Muscle layer of duodenum (tissue), 2 donors: ENCODE data around the gene CALML5.

Source experiments
- H3K27ac ChIP-seq: one replicate; pipeline ENCODE4 v1.7.0; 2013; ENCODE audit warnings: mild to moderate bottlenecking, low read length
- H3K27me3 ChIP-seq: one replicate; pipeline ENCODE4 v1.7.0; 2013; ENCODE audit warnings: low read depth, mild to moderate bottlenecking, control low read depth, low read length
- H3K36me3 ChIP-seq, 2 donors: one replicate each; pipeline ENCODE4 v1.7.0; 2013; ENCODE audit warnings: low read length in 2 of 2, control low read depth in 1 of 2, mild to moderate bottlenecking in 1 of 2; ENCODE audit not compliant: insufficient read depth in 2 of 2, control insufficient read depth in 1 of 2
- H3K4me1 ChIP-seq, 2 donors: one replicate each; pipeline ENCODE4 v1.7.0; 2013; ENCODE audit warnings: low read length in 2 of 2, mild to moderate bottlenecking in 2 of 2, control low read depth in 1 of 2, moderate library complexity in 1 of 2; ENCODE audit not compliant: insufficient read depth in 2 of 2, control insufficient read depth in 1 of 2
- H3K4me3 ChIP-seq, 2 donors: one replicate each; pipeline ENCODE4 v1.7.0; 2013; ENCODE audit warnings: low read length in 2 of 2, low read depth in 1 of 2, mild to moderate bottlenecking in 1 of 2
- H3K9me3 ChIP-seq, 2 donors: one replicate each; pipeline ENCODE4 v1.7.0; 2013; ENCODE audit warnings: low read length in 2 of 2, control low read depth in 1 of 2, mild to moderate bottlenecking in 1 of 2; ENCODE audit not compliant: control insufficient read depth in 1 of 2
- donor health status: healthy.

CALML5 gene

GRCh38 chr10:5524641-5525560 is 25.5 kb upstream of the CALML5 start, which contains the start of gene CALML3:
CALML3 (plus strand) TSS chr10:5524961; CDS start chr10:5525086, 125 bp downstream.
- Histone ChIP-seq H3K4me1 (peaks cover 0 to 6% of the 10 kb centered on the region in 2 donors), H3K27ac (no peak within 1 kb of the TSS), H3K36me3 (no peaks in the 10 kb centered on the region), H3K4me3 (no peak within 1 kb of the TSS), H3K9me3 (no peaks in the 10 kb centered on the region), H3K27me3 (no peaks in the 10 kb centered on the region)

- H3K9me3 ChIP-seq, result no peaks in the 10 kb centered on the region
- no peak overlapping the region for H3K27ac ChIP-seq
- H3K36me3 ChIP-seq, result no peaks in the 10 kb centered on the region
- H3K4me3 ChIP-seq, result no peak overlapping the region
- peaks cover 0 to under 1% of the 10 kb centered on the region in 2 donors for H3K4me1 ChIP-seq
- no peaks in the 10 kb centered on the region for H3K27me3 ChIP-seq
Measured at GRCh38 chr10:5523796-5524574, 24.6 kb upstream of the CALML5 start.

GRCh38 chr10:5522913-5523560 is 23.7 kb upstream of the CALML5 start:
- H3K9me3 ChIP-seq, result no peaks in the 10 kb centered on the region
- no peaks in the 10 kb centered on the region for H3K36me3 ChIP-seq
- no peak overlapping the region for H3K4me3 ChIP-seq
- no peaks in the 10 kb centered on the region for H3K27me3 ChIP-seq
- no peak overlapping the region for H3K27ac ChIP-seq
- H3K4me1 ChIP-seq, result no peaks in the 10 kb centered on the region

- Histone ChIP-seq H3K4me1 (no peaks in the 10 kb centered on the region), H3K27me3 (no peaks in the 10 kb centered on the region)
Measured at GRCh38 chr10:5519054-5519453, 19.7 kb upstream of the CALML5 start.

GRCh38 chr10:5518143-5518542 is 18.8 kb upstream of the CALML5 start:
- H3K4me1 ChIP-seq, result no peaks in the 10 kb centered on the region
- no peaks in the 10 kb centered on the region for H3K27me3 ChIP-seq
- no peak overlapping the region for H3K27ac ChIP-seq
- H3K36me3 ChIP-seq, result no peaks in the 10 kb centered on the region
- no peaks in the 10 kb centered on the region for H3K9me3 ChIP-seq
- no peak overlapping the region for H3K4me3 ChIP-seq

More at GRCh38 chr10:5519054-5519453, 19.7 kb upstream of the CALML5 start:
- no peak overlapping the region for H3K27ac ChIP-seq
- H3K36me3 ChIP-seq, result no peaks in the 10 kb centered on the region
- no peaks in the 10 kb centered on the region for H3K9me3 ChIP-seq
- no peak overlapping the region for H3K4me3 ChIP-seq

GRCh38 chr10:5517546-5517945 is 18.2 kb upstream of the CALML5 start:
- no peaks in the 10 kb centered on the region for H3K9me3 ChIP-seq
- H3K27ac ChIP-seq, result no peak overlapping the region
- H3K36me3 ChIP-seq, result no peaks in the 10 kb centered on the region
- H3K4me1 ChIP-seq, result no peaks in the 10 kb centered on the region
- no peak overlapping the region for H3K4me3 ChIP-seq
- no peaks in the 10 kb centered on the region for H3K27me3 ChIP-seq

- H3K27ac ChIP-seq, result no peak overlapping the region
- H3K4me1 ChIP-seq, result no peaks in the 10 kb centered on the region
- no peaks in the 10 kb centered on the region for H3K9me3 ChIP-seq
- H3K36me3 ChIP-seq, result no peaks in the 10 kb centered on the region
- H3K27me3 ChIP-seq, result no peaks in the 10 kb centered on the region
- no peak overlapping the region for H3K4me3 ChIP-seq
Measured at GRCh38 chr10:5515948-5516761, 16.8 kb upstream of the CALML5 start.

- H3K4me3 ChIP-seq, result no peak overlapping the region
- no peak overlapping the region for H3K27ac ChIP-seq
Measured at GRCh38 chr10:5514226-5514850, 15.0 kb upstream of the CALML5 start.

GRCh38 chr10:5512881-5513612 is 13.7 kb upstream of the CALML5 start:
- Histone ChIP-seq H3K4me3 (no peak overlapping the region), H3K9me3 (no peaks in the 10 kb centered on the region), H3K27me3 (no peaks in the 10 kb centered on the region), H3K4me1 (no peaks in the 10 kb centered on the region), H3K27ac (no peak overlapping the region), H3K36me3 (no peaks in the 10 kb centered on the region)

More at GRCh38 chr10:5514226-5514850, 15.0 kb upstream of the CALML5 start:
- Histone ChIP-seq H3K9me3 (no peaks in the 10 kb centered on the region), H3K27me3 (no peaks in the 10 kb centered on the region), H3K4me1 (no peaks in the 10 kb centered on the region), H3K36me3 (no peaks in the 10 kb centered on the region)

GRCh38 chr10:5512331-5512730 is 13.0 kb upstream of the CALML5 start:
- Histone ChIP-seq H3K27me3 (no peaks in the 10 kb centered on the region), H3K4me1 (no peaks in the 10 kb centered on the region), H3K4me3 (no peak overlapping the region), H3K9me3 (no peaks in the 10 kb centered on the region), H3K36me3 (no peaks in the 10 kb centered on the region), H3K27ac (no peak overlapping the region)
